Measurements from ENCODE around the gene MAP7.
"Not testable (repeated sequence)": the region's sequence is repeated elsewhere in the genome, so short reads cannot be mapped to it uniquely, and the experiment has no call there.

Gene MAP7

GRCh38 chr6:136591617-136592016, 41.4 kb upstream of the MAP7 start:
- TF ChIP-seq CTCF (IDR thresholded peaks at IDR 0.05; ENCODE audit: low read depth, low read length) = no peak
- DNase-seq (ENCODE audit: extremely low read depth, low read depth) = no peak

GRCh38 chr6:136590846-136591245, 40.6 kb upstream of the MAP7 start:
- DNase-seq (ENCODE audit: extremely low read depth, low read depth) = not testable (repeated sequence)

GRCh38 chr6:136587527-136587926, 37.3 kb upstream of the MAP7 start:
- no peak for DNase-seq (ENCODE audit: extremely low read depth, low read depth)
- TF ChIP-seq CTCF (IDR thresholded peaks at IDR 0.05; ENCODE audit: low read depth, low read length) = no peak

- peak; percentile 78 for DNase-seq (ENCODE audit: extremely low read depth, low read depth)
- TF ChIP-seq CTCF (IDR thresholded peaks at IDR 0.05; ENCODE audit: low read depth, low read length) = no peak
Measured at GRCh38 chr6:136586295-136586694, 36.1 kb upstream of the MAP7 start.

GRCh38 chr6:136585523-136585922, 35.3 kb upstream of the MAP7 start:
- DNase-seq (ENCODE audit: extremely low read depth, low read depth) = not testable (repeated sequence)

GRCh38 chr6:136584290-136584689, 34.1 kb upstream of the MAP7 start:
- DNase-seq (ENCODE audit: extremely low read depth, low read depth) = not testable (repeated sequence)

- peak; percentile 43 for TF ChIP-seq CTCF (IDR thresholded peaks at IDR 0.05; ENCODE audit: low read depth, low read length)
- peak; percentile 84 for DNase-seq (ENCODE audit: extremely low read depth, low read depth)
Measured at GRCh38 chr6:136582711-136583471, 32.7 kb upstream of the MAP7 start.

GRCh38 chr6:136579800-136580199, 29.6 kb upstream of the MAP7 start:
- TF ChIP-seq CTCF (IDR thresholded peaks at IDR 0.05; ENCODE audit: low read depth, low read length) = no peak
- no peak for DNase-seq (ENCODE audit: extremely low read depth, low read depth)

- TF ChIP-seq CTCF (IDR thresholded peaks at IDR 0.05; ENCODE audit: low read depth, low read length) = no peak
- no peak for DNase-seq (ENCODE audit: extremely low read depth, low read depth)
Measured at GRCh38 chr6:136576821-136577220, 26.6 kb upstream of the MAP7 start.
